Thoracic aorta (tissue), 2 donors: ENCODE measurements around the gene TTLL6. TPM values are rescaled to one million over a fixed set of nuclear protein-coding genes. Genes with fewer than 3 reads are reported as not detected.

Experiments
- ATAC-seq: fragments of 150-250 bp; one replicate; pipeline ENCODE4 v1.8.0; 2017; ENCODE audit warnings: low read depth; ENCODE audit not compliant: insufficient number of reproducible peaks, low FRiP score
- DNase-seq: peaks from one replicate; pipeline ENCODE4 v3.0.0-alpha.2; 2020; ENCODE audit warnings: low spot score
- H3K27ac ChIP-seq, 2 donors: fragments of 200-600 bp; sonication (generic); 1 replicate in 1 of 2; 2 replicates in 1 of 2; pipeline ENCODE4 v1.5.1; 2016; ENCODE audit warnings: mild to moderate bottlenecking in 2 of 2, moderate library complexity in 2 of 2
- H3K27me3 ChIP-seq: fragments of 200-600 bp; sonication (generic); replicated peaks from 2 replicates; pipeline ENCODE4 v1.6.0; 2016; ENCODE audit warnings: mild to moderate bottlenecking; ENCODE audit not compliant: insufficient read depth
- H3K36me3 ChIP-seq: fragments of 200-600 bp; sonication (generic); one replicate; pipeline ENCODE4 v1.5.1; 2016
- H3K4me1 ChIP-seq, 2 donors: fragments of 200-600 bp; sonication (generic); 1 replicate in 1 of 2; 2 replicates in 1 of 2; pipeline versions ENCODE4 v1.5.1 to v1.6.0; 2016; ENCODE audit warnings: low read depth in 2 of 2, mild to moderate bottlenecking in 1 of 2; ENCODE audit not compliant: control insufficient read depth in 1 of 2
- H3K4me3 ChIP-seq: fragments of 200-600 bp; sonication (generic); 2 replicates; pipeline ENCODE4 v1.5.1; 2016; ENCODE audit warnings: mild to moderate bottlenecking
- H3K9me3 ChIP-seq: fragments of 200-600 bp; sonication (generic); 2 replicates; pipeline ENCODE4 v1.5.1; 2016
- CTCF ChIP-seq: fragments of 200-600 bp; sonication (generic); IDR thresholded peaks from one replicate; pipeline ENCODE4 v1.5.1; 2019; ENCODE audit warnings: antibody characterized with exemption
- total RNA-seq, 2 donors: library from RNA; depleted of rRNA; stranded (reverse); fragments of >200 nt; gene quantifications; one replicate each; pipeline versions ENCODE4 v1.1.0 to v1.2.3, GENCODE V29; 2016

TTLL6 gene
- total RNA-seq, 2 donors from 2014 or later, result not detected

GRCh38 chr17:48779421-48779820 lies 37.6 kb downstream of the TTLL6 start:
- DNase-seq (no peak), ATAC-seq (no peak)
- Histone ChIP-seq H3K9me3 (no peaks in the 10 kb centered on the region), H3K4me3 (no peak overlapping the region), H3K36me3 (no peaks in the 10 kb centered on the region), H3K27me3 (no peaks in the 10 kb centered on the region), H3K27ac (no peak overlapping the region), H3K4me1 (no peaks in the 10 kb centered on the region)
- no peak for TF ChIP-seq CTCF

GRCh38 chr17:48776602-48777001 lies 40.4 kb downstream of the TTLL6 start:
- no peaks in the 10 kb centered on the region for H3K9me3 ChIP-seq

GRCh38 chr17:48773245-48773644 lies 43.8 kb downstream of the TTLL6 start:
- no peak for TF ChIP-seq CTCF
- Histone ChIP-seq H3K36me3 (no peaks in the 10 kb centered on the region), H3K9me3 (no peaks in the 10 kb centered on the region)

More at GRCh38 chr17:48776602-48777001, 40.4 kb downstream of the TTLL6 start:
- DNase-seq, result no peak
- no peaks in the 10 kb centered on the region for H3K4me1 ChIP-seq
- no peak overlapping the region for H3K4me3 ChIP-seq
- no peaks in the 10 kb centered on the region for H3K36me3 ChIP-seq
- H3K27me3 ChIP-seq, result no peaks in the 10 kb centered on the region
- no peak for ATAC-seq
- no peak overlapping the region for H3K27ac ChIP-seq
- TF ChIP-seq CTCF, result no peak

GRCh38 chr17:48770954-48771353 lies 46.1 kb downstream of the TTLL6 start:
- Histone ChIP-seq H3K4me3 (no peak overlapping the region), H3K9me3 (no peaks in the 10 kb centered on the region), H3K27me3 (no peaks in the 10 kb centered on the region), H3K36me3 (no peaks in the 10 kb centered on the region), H3K4me1 (no peaks in the 10 kb centered on the region), H3K27ac (no peak overlapping the region)
- TF ChIP-seq CTCF, result no peak
- DNase-seq, result no peak
- ATAC-seq, result no peak

More at GRCh38 chr17:48773245-48773644, 43.8 kb downstream of the TTLL6 start:
- Histone ChIP-seq H3K27ac (no peak overlapping the region), H3K27me3 (no peaks in the 10 kb centered on the region), H3K4me1 (no peaks in the 10 kb centered on the region), H3K4me3 (no peak overlapping the region)
- DNase-seq (no peak), ATAC-seq (no peak)

- Histone ChIP-seq H3K27me3 (no peaks in the 10 kb centered on the region), H3K36me3 (no peaks in the 10 kb centered on the region), H3K4me1 (no peaks in the 10 kb centered on the region), H3K9me3 (no peaks in the 10 kb centered on the region), H3K27ac (no peak overlapping the region), H3K4me3 (no peak overlapping the region)
- DNase-seq, result no peak
- no peak for TF ChIP-seq CTCF
- no peak for ATAC-seq
These were observed 47.9 kb downstream of the TTLL6 start for GRCh38 chr17:48769009-48769675.
